Keratinocyte (primary cell): ENCODE measurements around the gene SLIT3. TPM values are rescaled to one million over a fixed set of nuclear protein-coding genes. Genes with fewer than 3 reads are reported as not detected.

Experiments
- DNase-seq: peaks from one replicate; pipeline ENCODE4 v3.0.0-alpha.2; 2011; ENCODE audit warnings: low read depth, missing footprints, low spot score
- FAIRE-seq: peaks from 2 replicates; lab custom pipeline; 2011; peaks lifted over from hg19 to GRCh38; lab: Jason Lieb, UNC
- H2AFZ ChIP-seq: 2 replicates; pipeline ENCODE4 v1.6.0; 2012; ENCODE audit warnings: low read length, control low read depth, inconsistent platforms; ENCODE audit not compliant: control insufficient read depth
- H3K27ac ChIP-seq: 2 replicates; pipeline ENCODE4 v1.5.1; 2011; ENCODE audit warnings: low read length; ENCODE audit not compliant: control insufficient read depth, insufficient read depth
- H3K27me3 ChIP-seq: 3 replicates; pipeline ENCODE4 v1.6.0; 2011; ENCODE audit warnings: low read length; ENCODE audit not compliant: control insufficient read depth, insufficient read depth; ENCODE audit errors: extremely low read depth
- H3K36me3 ChIP-seq, 2 experiments: 2 replicates in 1 of 2; 3 replicates in 1 of 2; pipeline ENCODE4 v1.5.1; 2011; ENCODE audit warnings: low read length in 2 of 2, mild to moderate bottlenecking in 1 of 2; ENCODE audit not compliant: control insufficient read depth in 2 of 2, insufficient read depth in 2 of 2; ENCODE audit errors: extremely low read depth in 1 of 2
- H3K4me1 ChIP-seq: 3 replicates; pipeline ENCODE4 v1.5.1; 2011; ENCODE audit warnings: low read length; ENCODE audit not compliant: control insufficient read depth, insufficient read depth; ENCODE audit errors: extremely low read depth
- H3K4me2 ChIP-seq: 3 replicates; pipeline ENCODE4 v1.6.0; 2011; ENCODE audit warnings: low read depth, low read length; ENCODE audit not compliant: control insufficient read depth, insufficient read depth; ENCODE audit errors: extremely low read depth
- H3K4me3 ChIP-seq, 3 experiments: fragments of 200-600 bp in 1 of 3; sonication (generic) in 1 of 3; 2 replicates in 2 of 3; 3 replicates in 1 of 3; pipeline ENCODE4 v1.5.1; 2011 to 2016; ENCODE audit warnings: low read length in 3 of 3, mild to moderate bottlenecking in 3 of 3, control low read depth in 2 of 3, inconsistent platforms in 1 of 3, low read depth in 1 of 3, mixed read lengths in 1 of 3, mixed run types in 1 of 3, moderate library complexity in 1 of 3; ENCODE audit not compliant: control insufficient read depth in 2 of 3, insufficient read depth in 2 of 3; ENCODE audit errors: extremely low read depth in 1 of 3
- H3K79me2 ChIP-seq: 2 replicates; pipeline ENCODE4 v1.6.0; 2012; ENCODE audit warnings: low read length; ENCODE audit not compliant: control insufficient read depth, insufficient read depth
- H3K9ac ChIP-seq: 3 replicates; pipeline ENCODE4 v1.6.0; 2011; ENCODE audit warnings: low read length; ENCODE audit not compliant: control insufficient read depth, insufficient read depth; ENCODE audit errors: extremely low read depth
- H3K9me1 ChIP-seq: 3 replicates; pipeline ENCODE4 v1.6.0; 2011; ENCODE audit warnings: low read length; ENCODE audit not compliant: control insufficient read depth, insufficient read depth; ENCODE audit errors: extremely low read depth
- H3K9me3 ChIP-seq: 2 replicates; pipeline ENCODE4 v1.5.1; 2012; ENCODE audit warnings: low read depth, low read length; ENCODE audit not compliant: control insufficient read depth
- H4K20me1 ChIP-seq: 3 replicates; pipeline ENCODE4 v1.6.0; 2011; ENCODE audit warnings: low read length; ENCODE audit not compliant: control insufficient read depth, insufficient read depth; ENCODE audit errors: extremely low read depth
- CTCF ChIP-seq, 3 experiments: IDR thresholded peaks in 1 of 3; conservative IDR thresholded peaks in 1 of 3; optimal IDR thresholded peaks in 1 of 3; 2 replicates in 2 of 3; 3 replicates in 1 of 3; pipeline versions ENCODE3 to v1.5.1; 2011; ENCODE audit warnings: low read length in 3 of 3, mild to moderate bottlenecking in 3 of 3, moderate library complexity in 2 of 3, control low read depth in 1 of 3, inconsistent platforms in 1 of 3; ENCODE audit not compliant: insufficient read depth in 2 of 3; ENCODE audit errors: extremely low read depth in 1 of 3
- EZH2 ChIP-seq: IDR thresholded peaks from one replicate; pipeline ENCODE4 v1.6.1; 2012; ENCODE audit warnings: inconsistent platforms, mild to moderate bottlenecking, low read length, moderate library complexity
- dilution Hi-C: fragments of 300-500 bp; cut with MboI; formaldehyde crosslinking; loops from one replicate; pipeline ENCODE4 v1.7.0; 2020; ENCODE audit warnings: low sequenced_read_pairs; ENCODE audit not compliant: extremely low pct_ligation_motif_present
- polyA plus RNA-seq, 5 experiments: library from polyadenylated mRNA; depleted of rRNA in 3 of 5; stranded (reverse) in 3 of 5; stranded (forward) in 1 of 5; unstranded in 1 of 5; fragments of >200 nt; gene quantifications; 1 replicate in 1 of 5; 2 replicates in 3 of 5; 3 replicates in 1 of 5; pipeline versions ENCODE4 v1.2.1 to v1.2.3, GENCODE V29; 2011 to 2012; ENCODE audit warnings: missing spikeins in 2 of 5, low read depth in 1 of 5, low replicate concordance in 1 of 5

SLIT3 gene
- polyA plus RNA-seq, 1 donor (not counting 4 experiments of a cell fraction or from before 2014, with no cell fraction given) = 2.4 TPM

GRCh38 chr5:169218176-169218575, 82.8 kb downstream of the SLIT3 start:
- no peak overlapping the region for H3K4me2 ChIP-seq

GRCh38 chr5:169216866-169217265, 84.1 kb downstream of the SLIT3 start:
- H3K27me3 ChIP-seq = no peaks in the 10 kb centered on the region
- no peaks in the 10 kb centered on the region for H4K20me1 ChIP-seq
- H3K79me2 ChIP-seq = no peaks in the 10 kb centered on the region
- FAIRE-seq (no peak), DNase-seq (no peak)
- no peak for TF ChIP-seq EZH2
- no peak for TF ChIP-seq CTCF (optimal IDR thresholded peaks at IDR 0.05 in 1 of 3, IDR thresholded peaks at IDR 0.05 in 1 of 3, conservative IDR thresholded peaks at IDR 0.05 in 1 of 3; ENCODE audit: extremely low read depth in 1 of 3, insufficient read depth in 2 of 3, low read length in 3 of 3)
- no peak overlapping the region for H3K4me3 ChIP-seq
- dilution Hi-C loops = no loop called here
- no peak overlapping the region for H3K9ac ChIP-seq
- no peaks in the 10 kb centered on the region for H3K36me3 ChIP-seq
- no peak overlapping the region for H3K27ac ChIP-seq
- H3K4me1 ChIP-seq = no peaks in the 10 kb centered on the region
- H3K4me2 ChIP-seq = no peak overlapping the region
- no peaks in the 10 kb centered on the region for H3K9me1 ChIP-seq
- H3K9me3 ChIP-seq = no peaks in the 10 kb centered on the region
- H2AFZ ChIP-seq = no peak overlapping the region

More at GRCh38 chr5:169218176-169218575, 82.8 kb downstream of the SLIT3 start:
- no peaks in the 10 kb centered on the region for H3K9me3 ChIP-seq
- no peaks in the 10 kb centered on the region for H3K79me2 ChIP-seq
- H3K9me1 ChIP-seq = no peaks in the 10 kb centered on the region
- H3K27ac ChIP-seq = no peak overlapping the region
- dilution Hi-C loops = no loop called here
- H3K27me3 ChIP-seq = no peaks in the 10 kb centered on the region
- no peaks in the 10 kb centered on the region for H3K36me3 ChIP-seq
- H3K9ac ChIP-seq = no peak overlapping the region
- DNase-seq (no peak), FAIRE-seq (no peak)
- H2AFZ ChIP-seq = no peak overlapping the region
- H4K20me1 ChIP-seq = no peaks in the 10 kb centered on the region
- H3K4me1 ChIP-seq = no peaks in the 10 kb centered on the region
- TF ChIP-seq EZH2 (no peak), CTCF (optimal IDR thresholded peaks at IDR 0.05 in 1 of 3, IDR thresholded peaks at IDR 0.05 in 1 of 3, conservative IDR thresholded peaks at IDR 0.05 in 1 of 3; ENCODE audit: extremely low read depth in 1 of 3, insufficient read depth in 2 of 3, low read length in 3 of 3) (no peak)
- H3K4me3 ChIP-seq = no peak overlapping the region
